GM19438 (cell line): Measurements from ENCODE around the gene NIPBL.
"Not testable (repeated sequence)": the region's sequence is repeated elsewhere in the genome, so short reads cannot be mapped to it uniquely, and the experiment has no call there.

Source experiments
- ATAC-seq: cut with Tn5 transposase; IDR thresholded peaks from one replicate; pipeline ENCODE4 v1.9.1; 2021; ENCODE audit warnings: low read depth; ENCODE audit not compliant: unreplicated experiment

Gene NIPBL

GRCh38 chr5:37013181-37013580 is 136.6 kb downstream of the NIPBL start:
- not testable (repeated sequence) for ATAC-seq

GRCh38 chr5:37014321-37014720 is 137.8 kb downstream of the NIPBL start:
- ATAC-seq: no peak

DNA sequence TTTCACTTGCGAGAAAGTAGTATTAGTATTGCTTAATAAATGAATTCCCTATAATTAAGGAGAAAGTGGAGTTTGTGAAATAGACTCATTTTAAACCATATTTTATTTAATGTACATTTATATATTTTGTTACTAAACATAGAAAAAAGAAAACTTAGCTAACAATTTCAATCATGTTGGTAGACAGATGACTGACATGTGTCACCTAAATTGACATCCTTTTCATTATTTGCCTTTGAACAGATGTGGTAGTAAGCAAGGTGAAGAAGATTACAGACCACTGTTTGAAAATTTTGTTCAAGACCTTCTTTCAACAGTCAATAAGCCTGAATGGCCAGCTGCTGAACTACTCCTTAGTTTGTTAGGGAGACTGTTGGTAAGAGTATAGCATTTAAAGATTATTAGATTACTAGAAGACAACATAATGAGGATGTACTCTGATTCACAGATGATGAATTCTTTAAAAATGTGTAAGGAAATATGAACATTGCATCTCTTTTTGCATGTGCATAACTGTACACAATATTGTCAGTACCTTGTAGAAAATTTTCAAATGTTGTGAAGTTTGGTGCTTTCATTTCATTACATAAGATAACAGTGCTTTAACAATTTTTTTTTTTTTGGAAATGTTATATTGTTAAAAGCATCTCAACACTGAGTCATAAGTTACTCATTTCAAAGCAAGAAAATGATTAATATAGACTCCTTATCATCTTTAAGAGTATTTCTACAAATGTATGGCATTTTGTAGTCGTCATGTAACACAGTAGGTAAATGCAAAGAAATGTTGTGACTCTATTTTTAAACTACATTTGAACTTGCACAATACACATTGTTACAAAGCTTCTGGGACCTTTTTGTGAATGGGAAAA is 139.5 kb downstream of the NIPBL start:
- ATAC-seq: no peak

- ATAC-seq: no peak
These were observed 152.3 kb downstream of the NIPBL start for GRCh38 chr5:37028910-37029309.

- ATAC-seq: no peak
These were observed 152.9 kb downstream of the NIPBL start for GRCh38 chr5:37029436-37029835.

GRCh38 chr5:37034955-37035354 is 158.4 kb downstream of the NIPBL start:
- no peak for ATAC-seq

GRCh38 chr5:37037840-37038239 is 161.3 kb downstream of the NIPBL start:
- no peak for ATAC-seq

DNA sequence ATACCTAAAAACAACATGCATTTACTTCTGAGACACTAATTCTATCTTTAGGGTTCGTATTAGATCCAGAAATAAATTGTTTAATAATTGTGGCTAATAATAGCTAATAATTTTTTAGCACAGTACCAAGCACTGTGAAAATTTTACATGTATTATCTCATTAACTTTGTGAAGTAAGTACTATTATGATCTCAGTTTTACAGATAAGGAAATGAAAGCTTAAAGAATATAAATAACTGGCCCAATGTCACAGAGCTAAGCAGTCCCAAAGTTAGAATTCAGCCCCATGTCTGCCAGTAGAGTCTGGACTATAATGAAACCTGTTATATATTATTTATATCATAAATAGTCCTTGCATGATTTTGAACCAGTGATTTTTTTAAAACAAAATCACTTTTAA is 163.3 kb downstream of the NIPBL start:
- ATAC-seq: no peak

DNA sequence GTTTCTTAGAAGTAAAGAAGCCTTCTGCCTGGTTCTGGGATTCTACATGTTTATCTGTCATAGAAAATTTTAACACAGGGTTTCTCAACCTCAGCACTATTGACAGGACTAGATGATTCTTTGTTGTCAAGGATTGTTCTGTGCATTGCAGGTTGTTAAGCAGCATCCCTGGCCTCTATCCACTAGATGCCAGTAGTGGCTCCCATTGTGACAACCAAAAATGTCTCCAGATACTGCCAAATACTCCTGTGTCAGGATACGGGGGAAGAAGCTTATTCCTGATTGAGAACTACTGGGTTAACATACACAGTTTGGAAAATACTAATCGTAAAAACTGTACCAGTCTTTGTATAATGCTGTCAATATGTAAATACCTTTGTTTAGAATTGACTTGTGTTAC is 167.1 kb downstream of the NIPBL start:
- no peak for ATAC-seq

GRCh38 chr5:37044120-37044519 is 167.6 kb downstream of the NIPBL start:
- no peak for ATAC-seq

GRCh38 chr5:37045703-37046102 is 169.1 kb downstream of the NIPBL start:
- no peak for ATAC-seq

GRCh38 chr5:37047947-37048346 is 171.4 kb downstream of the NIPBL start:
- no peak for ATAC-seq

DNA sequence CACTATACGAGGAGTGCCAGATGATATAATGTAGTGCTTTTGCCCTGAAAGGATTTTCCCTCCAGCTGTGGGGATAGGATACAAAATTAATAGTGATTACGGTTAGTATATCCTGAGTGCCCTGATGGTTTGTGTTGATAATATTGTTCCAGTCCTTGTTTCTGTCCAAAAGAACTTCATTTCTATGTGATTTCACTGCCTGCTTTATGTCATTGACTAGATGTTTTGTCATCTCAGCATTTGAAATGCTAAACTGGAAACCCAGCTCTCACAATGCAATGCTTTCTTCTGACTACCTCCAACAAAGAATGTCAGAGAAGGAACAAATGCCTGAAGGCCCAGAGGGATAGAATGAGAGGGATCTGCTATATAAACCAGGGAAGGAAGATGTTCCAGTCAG is 177.8 kb downstream of the NIPBL start:
- no peak for ATAC-seq

- ATAC-seq: no peak
These were observed 178.9 kb downstream of the NIPBL start for GRCh38 chr5:37055383-37055990.

DNA sequence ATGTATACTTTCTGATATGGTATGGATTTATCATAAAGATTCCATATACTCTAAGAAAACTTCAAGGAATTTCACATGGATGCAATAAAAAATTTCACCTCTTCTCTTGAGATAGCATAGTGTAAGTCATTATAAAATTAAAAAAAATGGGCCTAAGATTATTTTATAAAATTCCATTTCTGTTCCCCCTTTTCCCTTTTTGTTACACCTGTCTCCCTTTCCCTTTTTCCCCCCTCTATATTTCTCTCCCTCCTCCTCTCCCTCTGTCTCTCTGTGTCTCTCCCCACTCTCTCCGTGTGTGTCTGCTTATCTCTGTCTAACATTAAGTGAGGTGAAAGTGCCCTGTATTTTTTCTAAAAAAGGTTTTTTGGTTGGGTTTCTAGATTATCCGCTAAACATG is 180.2 kb downstream of the NIPBL start:
- no peak for ATAC-seq

GRCh38 chr5:37060030-37060429 is 183.5 kb downstream of the NIPBL start:
- ATAC-seq: no peak

DNA sequence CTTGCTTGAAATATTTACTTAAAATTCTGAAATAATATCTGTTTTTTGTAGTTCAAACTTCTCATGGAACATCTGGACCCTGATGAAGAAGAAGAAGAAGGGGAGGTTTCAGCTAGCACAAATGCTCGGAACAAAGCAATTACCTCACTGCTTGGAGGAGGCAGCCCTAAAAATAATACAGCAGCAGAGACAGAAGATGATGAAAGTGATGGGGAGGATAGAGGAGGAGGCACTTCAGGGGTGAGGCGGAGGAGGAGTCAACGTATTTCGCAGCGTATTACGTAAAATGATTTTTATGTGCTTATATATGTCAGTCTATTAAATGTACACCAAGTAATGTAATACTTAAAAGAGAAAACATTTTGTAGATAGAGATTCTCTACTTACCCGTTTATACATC is 187.2 kb downstream of the NIPBL start:
- no peak for ATAC-seq

GRCh38 chr5:37064442-37064841 is 187.9 kb downstream of the NIPBL start:
- no peak for ATAC-seq

- no peak for ATAC-seq
These were observed 194.9 kb downstream of the NIPBL start for GRCh38 chr5:37071487-37071886.

DNA sequence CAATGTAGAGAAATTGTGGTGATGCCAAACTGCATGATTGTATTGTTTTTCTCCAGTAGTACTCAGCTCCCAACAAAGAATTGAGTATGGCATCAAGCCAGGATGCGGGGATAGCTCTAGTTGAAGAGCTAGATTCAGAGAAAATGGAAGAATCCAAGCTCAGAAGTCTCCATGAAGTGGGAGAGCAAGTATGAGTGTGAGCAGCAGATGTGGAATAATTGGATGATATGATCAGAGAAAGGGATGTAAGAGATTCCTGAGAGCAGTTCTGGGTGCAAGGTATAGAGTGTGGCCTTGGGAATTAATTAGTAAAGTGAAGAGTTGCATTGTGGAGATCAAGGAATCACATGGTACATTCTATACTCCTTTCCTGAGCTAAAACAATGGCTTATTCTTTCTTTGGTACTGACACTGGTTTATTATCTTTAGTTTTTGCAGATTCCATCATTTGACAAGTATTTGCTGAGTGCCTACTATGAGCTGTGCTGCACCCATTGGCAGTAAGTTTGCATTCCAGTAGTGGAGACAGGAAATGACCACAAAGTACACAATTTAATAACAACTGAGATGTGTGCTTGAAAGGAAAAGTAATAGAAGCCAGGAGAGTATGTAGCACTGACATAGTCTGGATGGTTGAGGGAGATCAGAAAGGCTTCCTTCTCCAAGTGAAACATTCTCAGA is 195.5 kb downstream of the NIPBL start:
- no peak for ATAC-seq

- no peak for ATAC-seq
These were observed 198.9 kb downstream of the NIPBL start for GRCh38 chr5:37075399-37075950.
